ENCODE results near the gene EXPH5.

Gene EXPH5

GRCh38 chr11:108486331-108486730, 107.2 kb downstream of the EXPH5 start:
- FAIRE-seq (no peak), DNase-seq (ENCODE audit: insufficient read length, low spot score) (no peak)

DNA sequence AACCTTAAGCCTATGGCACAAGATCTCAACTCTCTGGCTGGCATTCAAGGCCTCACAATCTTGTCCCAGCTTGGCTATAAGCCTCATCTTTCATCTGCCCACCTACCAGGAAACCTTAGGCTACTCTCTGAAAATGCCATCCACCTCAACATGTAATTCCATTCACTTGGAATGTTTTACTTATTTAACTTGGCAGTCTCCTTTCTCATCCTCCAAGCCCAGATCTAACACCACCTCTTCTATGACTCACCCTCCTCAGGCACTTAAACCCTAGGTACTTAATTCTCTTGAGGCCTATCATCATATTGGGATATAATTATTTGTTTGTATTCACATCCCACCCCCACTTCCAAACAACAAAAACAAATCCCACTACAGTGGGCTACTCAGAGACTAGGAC, 110.4 kb downstream of the EXPH5 start:
- FAIRE-seq = no peak

DNA sequence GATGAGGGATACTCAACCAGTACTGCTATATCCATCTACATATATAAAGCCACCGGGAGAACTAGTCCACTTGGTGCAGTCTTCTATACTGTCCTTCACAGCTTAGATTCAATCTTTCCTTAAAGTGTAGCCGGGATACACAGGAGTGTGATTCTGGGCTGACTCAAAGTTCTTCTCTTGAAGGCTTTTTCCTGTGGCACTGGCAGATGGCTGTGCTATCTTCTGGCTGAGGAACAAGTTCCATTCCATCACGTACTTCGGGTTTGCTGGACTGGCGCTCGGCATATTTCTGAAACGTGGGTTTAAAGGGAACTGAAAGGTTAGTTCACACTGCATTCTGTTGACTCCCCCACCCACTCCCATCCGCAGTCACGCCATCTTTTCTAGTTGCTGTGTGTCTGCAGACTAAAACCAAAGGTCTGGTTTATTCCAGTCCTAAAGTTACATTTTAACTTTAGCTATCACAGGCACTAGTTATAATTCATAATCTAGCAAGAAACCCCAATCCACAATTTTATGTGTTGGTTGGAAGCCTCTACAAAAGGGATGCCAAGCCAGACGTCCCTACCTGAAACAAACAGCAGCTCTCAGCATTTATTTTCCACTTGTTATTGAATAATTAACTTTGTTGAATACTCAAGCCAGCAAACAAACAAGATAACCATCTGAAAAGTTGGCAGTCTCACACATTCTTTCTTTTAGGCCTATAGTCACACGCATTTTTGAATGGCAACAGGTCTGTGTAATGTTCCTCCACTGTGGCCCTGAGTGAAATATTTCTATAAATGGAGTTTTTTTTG, 118.7 kb downstream of the EXPH5 start:
- DNase-seq (ENCODE audit: insufficient read length, low spot score) (no peak), FAIRE-seq (no peak)

More for the DNA sequence above, 110.4 kb downstream of the EXPH5 start:
- no peak for DNase-seq (ENCODE audit: insufficient read length, low spot score)

DNA sequence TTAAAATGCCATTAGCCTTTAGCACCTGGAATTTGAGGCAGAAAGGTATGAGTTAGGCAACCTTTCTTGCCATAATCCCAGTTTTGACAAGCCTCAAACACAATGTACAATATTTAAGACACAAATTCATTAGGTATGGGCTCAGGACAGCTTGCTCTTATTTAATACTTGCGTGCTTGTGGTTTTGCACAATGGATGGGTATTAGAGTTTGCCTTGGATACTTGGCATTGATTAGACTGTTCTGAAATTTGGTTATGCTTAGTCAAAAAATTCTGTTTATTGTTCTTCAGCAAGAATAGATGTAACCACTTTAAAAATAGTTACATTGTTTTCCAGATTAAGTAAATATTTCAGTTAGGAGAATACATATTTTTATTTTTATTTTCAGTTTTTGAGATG, 120.9 kb downstream of the EXPH5 start:
- no peak for FAIRE-seq

GRCh38 chr11:108468478-108468864, 125.1 kb downstream of the EXPH5 start:
- FAIRE-seq (no peak), DNase-seq (ENCODE audit: insufficient read length, low spot score) (no peak)

More for the DNA sequence above, 120.9 kb downstream of the EXPH5 start:
- no peak for DNase-seq (ENCODE audit: insufficient read length, low spot score)

DNA sequence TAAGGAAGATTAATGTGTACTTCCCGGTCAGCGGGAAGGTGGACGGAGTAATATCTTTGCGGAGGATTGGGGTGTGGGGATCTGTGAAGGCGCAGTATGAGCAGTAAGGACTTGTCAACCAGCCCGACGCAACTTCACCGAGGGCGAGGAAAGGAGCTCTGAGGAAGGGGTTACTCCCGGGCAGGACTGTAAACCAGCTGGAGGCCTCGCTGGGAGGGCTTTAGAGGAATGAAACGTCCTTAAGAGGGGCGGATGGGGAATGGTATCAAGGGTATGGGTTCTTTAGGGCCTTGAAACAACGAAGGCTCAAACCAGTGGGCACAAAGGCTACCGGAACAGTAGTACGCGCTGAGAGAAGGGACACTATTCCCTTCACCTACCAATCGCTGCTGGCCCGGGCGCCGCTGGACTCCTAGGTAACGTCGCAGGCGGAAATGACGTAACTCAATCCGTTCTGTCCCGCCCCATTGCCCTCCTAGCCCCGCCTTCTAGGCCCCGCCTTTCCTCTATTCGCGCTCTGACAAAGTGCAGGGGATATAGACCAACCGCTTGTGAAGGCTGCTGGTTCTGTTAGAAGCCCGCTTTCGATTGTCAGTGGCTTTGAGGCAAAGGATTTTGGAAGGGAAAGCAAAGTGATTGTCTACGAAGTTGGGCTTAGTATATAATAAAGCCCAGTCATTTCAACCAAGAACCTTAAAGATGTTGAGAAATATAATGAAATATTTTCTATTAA, 126.3 kb downstream of the EXPH5 start, which contains the start of gene C11orf65:
C11orf65 (minus strand) TSS at position 439 of the 733 bp plus-strand sequence. CDS start 5,970 bp downstream, outside the sequence.
- FAIRE-seq = peak; percentile 99
- peak; percentile 96 for DNase-seq (ENCODE audit: insufficient read length, low spot score)

DNA sequence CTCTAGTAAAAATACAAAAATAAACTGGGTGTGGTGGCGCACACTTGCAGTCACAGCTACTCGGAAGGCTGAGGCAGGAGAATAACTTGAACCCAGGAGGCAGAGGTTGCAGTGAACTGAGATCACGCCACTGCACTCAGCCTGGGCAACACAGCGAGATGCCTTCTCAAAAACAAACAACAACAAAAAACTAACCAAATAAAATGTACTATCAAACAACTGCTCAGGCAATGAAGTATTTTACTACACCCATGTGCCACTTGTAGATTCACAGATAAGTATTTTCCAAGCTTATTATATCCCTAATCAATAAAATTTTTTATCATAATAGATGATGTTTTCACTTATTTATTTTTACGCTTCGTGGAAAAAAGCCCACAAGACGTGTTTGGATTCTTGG, 127.2 kb downstream of the EXPH5 start:
- no peak for FAIRE-seq
- DNase-seq (ENCODE audit: insufficient read length, low spot score) = no peak
